Measurements from ENCODE around the gene RFXANK.

Gene RFXANK

DNA sequence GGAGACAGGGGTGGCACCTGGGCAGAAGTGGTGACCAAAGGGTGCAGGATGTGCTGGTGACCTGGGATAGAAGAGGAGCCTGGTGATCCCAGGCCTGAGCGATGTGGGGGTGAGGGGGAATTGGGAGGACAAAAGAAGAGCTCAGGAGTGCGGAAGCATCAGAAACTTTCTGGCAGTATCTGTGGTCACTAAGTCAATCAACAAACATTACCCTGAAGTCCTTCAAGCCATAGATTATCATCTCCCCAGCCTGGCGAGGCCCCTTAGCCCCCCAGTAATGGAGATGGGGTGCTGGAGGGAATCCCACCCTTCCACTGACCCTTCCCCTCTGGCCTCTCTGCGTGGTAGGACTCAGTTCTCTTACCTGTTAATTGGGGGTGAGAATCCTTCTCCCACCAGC, 32.5 kb upstream of the RFXANK start:
- no peak for DNase-seq (ENCODE audit: low read depth)
- TF ChIP-seq, protein P1, sequence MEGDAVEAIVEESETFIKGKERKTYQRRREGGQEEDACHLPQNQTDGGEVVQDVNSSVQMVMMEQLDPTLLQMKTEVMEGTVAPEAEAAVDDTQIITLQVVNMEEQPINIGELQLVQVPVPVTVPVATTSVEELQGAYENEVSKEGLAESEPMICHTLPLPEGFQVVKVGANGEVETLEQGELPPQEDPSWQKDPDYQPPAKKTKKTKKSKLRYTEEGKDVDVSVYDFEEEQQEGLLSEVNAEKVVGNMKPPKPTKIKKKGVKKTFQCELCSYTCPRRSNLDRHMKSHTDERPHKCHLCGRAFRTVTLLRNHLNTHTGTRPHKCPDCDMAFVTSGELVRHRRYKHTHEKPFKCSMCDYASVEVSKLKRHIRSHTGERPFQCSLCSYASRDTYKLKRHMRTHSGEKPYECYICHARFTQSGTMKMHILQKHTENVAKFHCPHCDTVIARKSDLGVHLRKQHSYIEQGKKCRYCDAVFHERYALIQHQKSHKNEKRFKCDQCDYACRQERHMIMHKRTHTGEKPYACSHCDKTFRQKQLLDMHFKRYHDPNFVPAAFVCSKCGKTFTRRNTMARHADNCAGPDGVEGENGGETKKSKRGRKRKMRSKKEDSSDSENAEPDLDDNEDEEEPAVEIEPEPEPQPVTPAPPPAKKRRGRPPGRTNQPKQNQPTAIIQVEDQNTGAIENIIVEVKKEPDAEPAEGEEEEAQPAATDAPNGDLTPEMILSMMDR (conservative IDR thresholded peaks at IDR 0.05; ENCODE audit: control insufficient read depth, insufficient read depth, low read depth, low read length): no peak
- H3K4me3 ChIP-seq (ENCODE audit: control insufficient read depth, low read depth, low read length): no peak overlapping the region

DNA sequence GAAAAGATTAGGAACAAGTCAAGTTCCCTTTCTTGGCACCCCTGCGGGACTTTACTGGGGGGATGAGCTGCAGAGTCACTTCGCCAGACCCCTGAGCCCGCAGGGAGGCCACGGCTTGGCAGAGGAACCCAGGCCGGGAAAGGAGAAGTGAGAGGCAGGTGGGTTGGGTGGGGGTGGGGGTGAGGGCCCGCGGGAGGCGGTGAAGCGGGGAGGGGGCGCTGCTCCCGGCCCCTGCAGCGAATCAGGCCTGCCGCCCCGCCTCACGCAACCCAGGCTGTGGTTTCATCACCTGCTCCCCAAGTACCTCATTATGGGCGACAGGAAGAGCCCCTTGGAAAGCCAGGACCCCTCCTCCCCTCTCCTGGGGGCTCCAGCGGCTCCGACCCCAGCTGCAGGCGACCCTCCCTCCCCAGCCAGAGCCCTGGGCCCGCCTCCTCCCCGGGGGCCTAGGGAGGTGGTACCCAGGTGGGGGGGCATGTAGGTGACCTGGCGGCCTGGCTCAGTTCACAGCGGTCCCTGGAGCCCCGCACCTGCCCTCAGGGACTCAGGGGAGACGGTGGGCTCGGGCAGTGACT, 31.5 kb upstream of the RFXANK start:
- DNase-seq (ENCODE audit: low read depth): no peak
- H3K4me3 ChIP-seq (ENCODE audit: control insufficient read depth, low read depth, low read length): no peak overlapping the region
- TF ChIP-seq, protein P1 (conservative IDR thresholded peaks at IDR 0.05; ENCODE audit: control insufficient read depth, insufficient read depth, low read depth, low read length): no peak

DNA sequence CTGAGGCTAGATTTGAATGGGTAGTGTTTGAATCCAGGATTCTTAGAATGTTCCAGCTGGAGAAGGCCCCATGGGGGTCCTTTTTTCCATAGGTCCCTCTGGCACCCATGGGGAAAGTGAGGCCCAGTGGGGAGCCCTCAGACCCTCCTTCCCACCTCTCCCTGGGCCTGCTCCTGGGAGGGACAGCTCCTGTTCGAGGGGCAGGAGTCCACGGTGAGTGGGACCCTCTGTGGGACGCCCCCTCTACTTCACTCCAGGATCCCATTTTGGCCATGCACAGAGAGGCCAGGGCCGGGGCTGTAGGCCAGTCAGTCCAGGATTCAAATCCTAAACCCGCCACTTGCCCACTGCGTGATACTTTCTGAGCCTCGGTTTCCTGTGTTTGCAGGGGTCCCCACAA, 29.6 kb upstream of the RFXANK start:
- H3K4me3 ChIP-seq (ENCODE audit: control insufficient read depth, low read depth, low read length): no peak overlapping the region
- DNase-seq (ENCODE audit: low read depth): no peak
- TF ChIP-seq, protein P1 (conservative IDR thresholded peaks at IDR 0.05; ENCODE audit: control insufficient read depth, insufficient read depth, low read depth, low read length): no peak

DNA sequence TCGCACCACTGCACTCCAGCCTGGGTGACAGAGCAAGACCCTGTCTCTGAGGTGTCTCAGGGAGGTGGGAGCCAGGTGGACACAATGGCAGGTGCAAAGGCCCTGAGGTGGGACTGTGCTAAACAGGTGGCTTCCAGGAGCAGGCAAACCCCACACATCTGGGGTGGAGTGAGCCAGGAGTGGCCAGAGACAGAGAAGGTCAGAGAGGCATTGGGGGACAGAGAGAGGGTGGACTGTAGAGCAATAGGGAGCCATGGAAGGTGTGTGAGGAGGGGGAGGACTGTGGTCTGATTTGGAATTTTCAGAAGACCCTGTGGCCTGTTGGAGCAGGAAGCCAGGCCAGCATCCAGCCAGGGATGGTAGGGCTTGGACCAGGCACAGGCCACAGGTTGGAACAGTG, 26.7 kb upstream of the RFXANK start:
- TF ChIP-seq, protein P1 (conservative IDR thresholded peaks at IDR 0.05; ENCODE audit: control insufficient read depth, insufficient read depth, low read depth, low read length): no peak
- DNase-seq (ENCODE audit: low read depth): no peak
- no peak overlapping the region for H3K4me3 ChIP-seq (ENCODE audit: control insufficient read depth, low read depth, low read length)

DNA sequence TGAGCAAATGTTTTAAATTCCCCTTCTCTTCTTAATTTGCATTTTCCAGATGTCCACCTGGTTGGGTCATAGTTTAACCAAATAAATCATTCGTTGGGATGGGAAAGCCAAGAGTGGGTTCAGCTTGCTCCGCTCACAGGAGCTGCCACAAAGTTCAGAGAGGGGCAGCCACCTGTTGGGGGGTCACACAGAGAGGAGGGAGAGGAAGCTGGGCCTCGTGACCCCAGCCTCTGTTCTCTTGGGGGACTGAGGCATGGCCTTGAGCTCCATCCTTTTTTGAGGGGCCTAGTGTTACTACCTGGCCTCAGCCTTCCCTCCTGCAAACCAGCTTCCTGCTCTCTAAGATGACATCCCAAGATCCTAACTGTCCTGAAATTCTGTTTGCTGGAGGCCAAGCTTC, 24.4 kb upstream of the RFXANK start:
- H3K4me3 ChIP-seq (ENCODE audit: control insufficient read depth, low read depth, low read length): no peak overlapping the region
- TF ChIP-seq, protein P1 (conservative IDR thresholded peaks at IDR 0.05; ENCODE audit: control insufficient read depth, insufficient read depth, low read depth, low read length): no peak
- DNase-seq (ENCODE audit: low read depth): no peak

DNA sequence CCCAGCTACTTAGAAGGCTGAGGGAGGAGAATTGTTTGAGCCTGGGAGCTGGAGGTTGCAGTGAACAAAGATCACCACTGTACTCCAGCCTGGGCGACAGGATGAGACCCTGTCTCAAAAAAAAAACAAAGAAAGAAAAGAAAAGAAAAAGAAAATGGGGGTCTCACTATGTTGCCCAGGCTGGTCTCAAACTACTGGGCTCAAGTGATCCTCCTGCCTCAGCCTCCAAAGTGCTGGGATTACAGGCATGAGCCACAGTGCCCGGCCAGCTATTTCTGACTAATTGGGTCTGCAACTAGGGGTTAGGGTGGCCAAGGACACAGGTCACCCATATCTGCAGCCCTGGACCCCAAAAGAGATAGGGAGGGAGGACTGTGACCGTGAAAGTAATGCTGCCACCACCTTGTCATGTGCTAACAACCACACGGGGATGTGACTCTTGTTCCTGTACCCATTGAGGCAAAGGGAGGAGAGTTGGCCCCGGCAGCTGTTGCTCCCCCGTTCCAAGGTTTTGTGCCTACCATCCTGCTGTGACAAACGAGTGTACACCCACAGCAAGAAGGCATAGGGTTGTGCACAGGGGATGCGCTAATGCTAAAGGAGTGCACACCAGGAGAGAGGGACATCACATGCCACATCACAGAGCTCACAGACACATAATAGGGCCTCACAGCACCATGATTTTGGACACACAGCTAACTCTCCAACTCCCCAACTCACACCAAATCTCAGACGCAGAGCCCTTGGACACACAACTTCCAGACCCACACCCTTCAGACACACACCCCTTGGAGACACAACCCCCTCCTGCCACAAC, 22.6 kb upstream of the RFXANK start:
- DNase-seq (ENCODE audit: low read depth): no peak
- TF ChIP-seq, protein P1 (conservative IDR thresholded peaks at IDR 0.05; ENCODE audit: control insufficient read depth, insufficient read depth, low read depth, low read length): no peak
- H3K4me3 ChIP-seq (ENCODE audit: control insufficient read depth, low read depth, low read length): no peak overlapping the region
